ENCODE measurements around the gene OSMR. TPM values are rescaled to one million over a fixed set of nuclear protein-coding genes. Genes with fewer than 3 reads are reported as not detected.

The OSMR gene
- total RNA-seq, 1 experiment from 2014 or later, result 46.0 TPM

DNA sequence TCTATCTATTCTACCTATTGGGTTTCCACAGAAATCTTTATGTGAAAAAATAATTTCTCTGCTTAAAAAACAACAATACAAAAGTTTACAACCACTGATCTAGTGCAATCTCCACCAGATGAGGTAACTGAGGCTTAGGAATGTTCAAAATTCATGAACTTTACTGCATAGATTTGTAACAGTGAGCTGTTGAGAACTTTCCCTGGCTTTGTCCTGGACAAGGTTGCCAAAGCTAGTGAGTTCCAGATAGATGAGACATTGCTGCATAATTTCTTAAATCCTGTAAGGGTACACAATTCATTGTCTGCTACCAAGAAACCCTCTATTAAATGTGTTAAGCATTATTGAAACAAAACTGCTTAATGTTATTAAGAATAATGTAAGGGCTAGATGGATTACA is 102.7 kb downstream of the OSMR start (continued):
- TF ChIP-seq, protein P1, sequence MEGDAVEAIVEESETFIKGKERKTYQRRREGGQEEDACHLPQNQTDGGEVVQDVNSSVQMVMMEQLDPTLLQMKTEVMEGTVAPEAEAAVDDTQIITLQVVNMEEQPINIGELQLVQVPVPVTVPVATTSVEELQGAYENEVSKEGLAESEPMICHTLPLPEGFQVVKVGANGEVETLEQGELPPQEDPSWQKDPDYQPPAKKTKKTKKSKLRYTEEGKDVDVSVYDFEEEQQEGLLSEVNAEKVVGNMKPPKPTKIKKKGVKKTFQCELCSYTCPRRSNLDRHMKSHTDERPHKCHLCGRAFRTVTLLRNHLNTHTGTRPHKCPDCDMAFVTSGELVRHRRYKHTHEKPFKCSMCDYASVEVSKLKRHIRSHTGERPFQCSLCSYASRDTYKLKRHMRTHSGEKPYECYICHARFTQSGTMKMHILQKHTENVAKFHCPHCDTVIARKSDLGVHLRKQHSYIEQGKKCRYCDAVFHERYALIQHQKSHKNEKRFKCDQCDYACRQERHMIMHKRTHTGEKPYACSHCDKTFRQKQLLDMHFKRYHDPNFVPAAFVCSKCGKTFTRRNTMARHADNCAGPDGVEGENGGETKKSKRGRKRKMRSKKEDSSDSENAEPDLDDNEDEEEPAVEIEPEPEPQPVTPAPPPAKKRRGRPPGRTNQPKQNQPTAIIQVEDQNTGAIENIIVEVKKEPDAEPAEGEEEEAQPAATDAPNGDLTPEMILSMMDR (IDR thresholded peaks at IDR 0.05 in 2 of 3, conservative IDR thresholded peaks at IDR 0.05 in 1 of 3; ENCODE audit: borderline replicate concordance in 1 of 3, insufficient read depth in 1 of 3, low read depth in 2 of 3, low read length in 2 of 3), result no peak
- TF ChIP-seq EZH2phosphoT487 (IDR thresholded peaks at IDR 0.05; ENCODE audit: borderline replicate concordance), result no peak
- TF ChIP-seq TCF7L2 (IDR thresholded peaks at IDR 0.05; ENCODE audit: borderline replicate concordance, extremely low read depth, insufficient read depth, insufficient read length), result no peak
- no peak for TF ChIP-seq ZNF274 (IDR thresholded peaks at IDR 0.05; ENCODE audit: low read depth, low read length)
- no peak for TF ChIP-seq POLR2AphosphoS5 (IDR thresholded peaks at IDR 0.05; ENCODE audit: low read depth, low read length)
- TF ChIP-seq POLR2A (IDR thresholded peaks at IDR 0.05; ENCODE audit: borderline replicate concordance, extremely low read depth, insufficient read depth, insufficient read length), result no peak
- no peak for TF ChIP-seq SRF (IDR thresholded peaks at IDR 0.05; ENCODE audit: low read depth)
- TF ChIP-seq ELF1 (IDR thresholded peaks at IDR 0.05; ENCODE audit: borderline replicate concordance, low read depth), result no peak

GRCh38 chr5:38953426-38954012 is 107.7 kb downstream of the OSMR start:
- H3K9me2 ChIP-seq (ENCODE audit: insufficient read depth), result no peaks in the 10 kb centered on the region
- H2AFZ ChIP-seq (ENCODE audit: low read depth, low read length, poor library complexity, severe bottlenecking), result no peak overlapping the region
- ATAC-seq (no peak), DNase-seq (ENCODE audit: low read depth, low spot score) (no peak)
- no peaks in the 10 kb centered on the region for H3K9me3 ChIP-seq (ENCODE audit: control insufficient read depth in 1 of 2, insufficient read depth in 1 of 2, low read depth in 1 of 2, low read length in 2 of 2)
- POLR2A ChIA-PET, result no interaction called here
- RAD21 ChIA-PET (ENCODE audit: low non-redundant PET in 1 of 2, low total read pairs in 2 of 2, uncharacterized antibody in 2 of 2, unreplicated experiment in 2 of 2), result no interaction called here
- no peaks in the 10 kb centered on the region for H3K79me2 ChIP-seq (ENCODE audit: insufficient read depth, low read length)
- no peak overlapping the region for H3K4me3 ChIP-seq (replicated peaks in 1 of 2; ENCODE audit: low read depth in 1 of 2, low read length in 2 of 2)
- no peak overlapping the region for H3K4me2 ChIP-seq (ENCODE audit: low read length)
- no TSS peak for BruUV-seq (replicated peaks)
- H3K9ac ChIP-seq (ENCODE audit: low read length), result no peak overlapping the region
- H3K27ac ChIP-seq (ENCODE audit: low read depth, low read length), result no peak overlapping the region
- peaks cover 15 to 24% of the 10 kb centered on the region in 2 experiments for H3K36me3 ChIP-seq (ENCODE audit: control insufficient read depth in 1 of 2, insufficient read depth in 2 of 2, low read length in 2 of 2)
- intact Hi-C loops (cut with micrococcal nuclease), result no loop called here
- H4K20me1 ChIP-seq (ENCODE audit: insufficient read depth), result no peaks in the 10 kb centered on the region
- CTCF ChIA-PET, result no interaction called here
- no peaks in the 10 kb centered on the region for H3K27me3 ChIP-seq (ENCODE audit: insufficient read depth, low read length)
- no peaks in the 10 kb centered on the region for H3K4me1 ChIP-seq (ENCODE audit: control insufficient read depth in 1 of 2, insufficient read depth in 2 of 2, low read length in 2 of 2)
- TF ChIP-seq POLR2A (IDR thresholded peaks at IDR 0.05; ENCODE audit: borderline replicate concordance, extremely low read depth, insufficient read depth, insufficient read length), result no peak
- TF ChIP-seq YY1 (IDR thresholded peaks at IDR 0.05; ENCODE audit: extremely low read depth, insufficient replicate concordance, low read depth, low read length), result no peak
- TF ChIP-seq RAD21 (IDR thresholded peaks at IDR 0.05; ENCODE audit: low read depth), result no peak
- TF ChIP-seq ZFX (IDR thresholded peaks at IDR 0.05), result no peak
- no peak for TF ChIP-seq EZH2 (IDR thresholded peaks at IDR 0.05)
- no peak for TF ChIP-seq EGR1 (IDR thresholded peaks at IDR 0.05; ENCODE audit: low read depth)
- TF ChIP-seq ATF3 (IDR thresholded peaks at IDR 0.05), result no peak

Measured in HCT116 (cell line).